HG02763 (cell line): ENCODE data around the gene ZNHIT3.

Experiments used
- ATAC-seq: cut with Tn5 transposase; IDR thresholded peaks from one replicate; pipeline ENCODE4 v1.9.1; 2021; ENCODE audit warnings: mild to moderate bottlenecking, moderate library complexity; ENCODE audit not compliant: unreplicated experiment

The ZNHIT3 gene

GRCh38 chr17:36545077-36545464 lies 58.6 kb downstream of the ZNHIT3 start:
- peak; percentile 37 for ATAC-seq
